ENCODE measurements around the gene RGS19.

Gene RGS19

DNA sequence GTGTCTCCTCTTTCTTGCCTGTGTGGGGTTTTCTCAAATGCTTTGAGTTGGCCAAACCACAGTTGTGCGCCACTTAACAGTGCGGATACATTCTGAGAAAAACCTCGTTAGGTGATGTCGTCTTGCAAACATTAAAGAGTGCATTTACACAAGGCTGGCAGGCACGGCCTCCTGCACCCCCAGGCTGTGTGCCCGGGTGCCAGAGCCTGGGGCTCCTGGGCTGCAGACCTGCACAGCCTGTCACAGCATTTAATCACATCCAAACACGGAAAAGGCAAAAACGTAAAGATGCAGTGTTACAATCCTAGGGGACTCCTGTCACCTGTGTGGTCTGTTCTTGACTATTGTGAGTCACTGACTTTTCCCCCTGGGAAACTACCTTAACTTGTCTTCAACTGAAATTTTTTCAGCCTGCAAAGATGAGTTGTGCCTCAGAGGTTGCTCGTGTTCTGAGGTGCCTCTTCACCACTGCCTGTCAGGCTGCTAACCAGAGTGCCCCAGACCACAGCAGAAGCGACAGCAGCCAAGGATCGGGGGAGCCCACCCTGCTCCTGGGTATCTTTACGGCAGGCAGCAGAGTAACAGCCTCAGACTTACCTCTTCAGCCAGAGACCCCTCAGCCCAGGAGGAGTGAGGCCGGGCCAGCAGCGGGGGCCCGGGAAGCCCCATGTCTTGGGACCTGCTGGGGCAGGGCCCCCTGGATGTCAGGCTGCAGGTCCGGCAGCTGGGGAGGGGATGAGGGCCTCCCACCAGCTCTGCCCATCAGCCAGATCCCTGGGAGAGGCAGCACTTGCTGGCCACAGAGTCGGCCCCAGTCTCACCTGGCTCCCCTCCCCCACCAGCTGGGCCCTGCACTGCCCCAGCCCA, 44.0 kb downstream of the RGS19 start:
- no peak for DNase-seq (ENCODE audit: low read depth in 3 of 3)

- DNase-seq (ENCODE audit: low read depth in 3 of 3): no peak
Measured at GRCh38 chr20:64033981-64034493, 45.3 kb downstream of the RGS19 start.

DNA sequence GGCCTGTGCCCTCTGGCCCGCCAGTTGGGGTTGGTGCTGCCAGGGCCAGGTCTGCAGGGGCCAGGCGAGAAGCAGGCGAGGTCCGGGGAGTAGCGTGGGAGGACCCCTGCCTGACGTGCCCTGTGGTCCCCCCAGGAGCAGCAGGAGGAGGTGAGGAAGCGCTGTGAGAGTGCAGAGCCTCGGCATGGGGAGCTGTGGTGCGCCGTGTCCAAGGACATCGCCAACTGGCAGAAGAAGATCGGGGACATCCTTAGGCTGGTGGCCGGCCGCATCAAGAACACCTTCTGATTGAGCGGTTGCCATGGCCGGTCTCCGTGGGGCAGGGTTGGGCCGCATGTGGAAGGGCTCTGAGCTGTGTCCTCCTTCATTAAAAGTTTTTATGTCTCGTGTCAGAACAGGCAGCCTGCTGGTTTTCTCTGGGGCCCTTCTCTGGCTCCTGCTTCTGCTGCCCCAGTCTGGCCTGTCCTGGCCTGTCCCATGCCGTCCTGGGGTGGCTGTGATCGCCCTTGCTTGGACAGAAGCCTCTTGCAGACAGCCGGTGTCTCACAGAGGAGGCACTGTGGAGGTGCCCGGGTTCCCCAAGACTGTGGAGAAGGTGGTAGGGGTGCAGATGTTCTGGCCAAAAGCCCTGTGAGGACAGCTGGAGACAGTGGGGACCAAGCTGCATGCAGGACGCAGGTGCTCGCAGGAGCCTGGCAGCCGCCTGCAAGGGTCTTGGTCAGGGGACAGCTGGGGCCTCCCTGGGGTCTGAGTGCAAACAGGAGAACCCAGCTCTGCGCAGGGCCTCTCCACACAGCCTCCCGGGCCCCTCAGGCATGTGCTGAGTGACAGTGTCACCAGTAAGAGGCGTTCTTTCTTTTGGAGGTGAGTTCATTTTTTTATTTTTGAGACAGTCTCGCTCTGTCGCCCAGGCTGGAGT, 46.4 kb downstream of the RGS19 start:
- DNase-seq (ENCODE audit: low read depth in 3 of 3): no peak

DNA sequence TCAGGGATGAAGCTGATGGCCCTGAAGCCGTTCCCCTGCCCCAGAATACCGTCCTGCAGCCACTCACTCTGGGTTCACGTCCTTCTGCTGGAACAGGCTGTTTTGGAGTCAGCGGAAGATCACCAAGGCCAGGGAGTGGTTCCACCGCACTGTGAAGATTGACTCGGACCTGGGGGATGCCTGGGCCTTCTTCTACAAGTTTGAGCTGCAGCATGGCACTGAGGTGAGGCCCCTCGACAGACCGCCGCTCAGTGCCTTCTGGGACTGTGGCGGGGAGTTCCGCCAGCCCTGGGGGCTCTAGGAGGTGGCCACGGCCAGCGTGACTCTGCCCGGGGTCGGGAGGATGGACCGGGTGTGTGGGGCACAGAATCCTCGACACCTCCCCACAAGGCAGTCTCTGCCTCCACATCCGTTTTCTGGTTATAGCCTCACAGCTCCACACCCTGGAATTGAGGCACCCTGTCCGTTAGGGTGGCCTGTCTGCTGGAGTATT, 47.5 kb downstream of the RGS19 start:
- no peak for DNase-seq (ENCODE audit: low read depth in 3 of 3)

GRCh38 chr20:64030371-64031134, 48.8 kb downstream of the RGS19 start:
- no peak for DNase-seq (ENCODE audit: low read depth in 3 of 3)

DNA sequence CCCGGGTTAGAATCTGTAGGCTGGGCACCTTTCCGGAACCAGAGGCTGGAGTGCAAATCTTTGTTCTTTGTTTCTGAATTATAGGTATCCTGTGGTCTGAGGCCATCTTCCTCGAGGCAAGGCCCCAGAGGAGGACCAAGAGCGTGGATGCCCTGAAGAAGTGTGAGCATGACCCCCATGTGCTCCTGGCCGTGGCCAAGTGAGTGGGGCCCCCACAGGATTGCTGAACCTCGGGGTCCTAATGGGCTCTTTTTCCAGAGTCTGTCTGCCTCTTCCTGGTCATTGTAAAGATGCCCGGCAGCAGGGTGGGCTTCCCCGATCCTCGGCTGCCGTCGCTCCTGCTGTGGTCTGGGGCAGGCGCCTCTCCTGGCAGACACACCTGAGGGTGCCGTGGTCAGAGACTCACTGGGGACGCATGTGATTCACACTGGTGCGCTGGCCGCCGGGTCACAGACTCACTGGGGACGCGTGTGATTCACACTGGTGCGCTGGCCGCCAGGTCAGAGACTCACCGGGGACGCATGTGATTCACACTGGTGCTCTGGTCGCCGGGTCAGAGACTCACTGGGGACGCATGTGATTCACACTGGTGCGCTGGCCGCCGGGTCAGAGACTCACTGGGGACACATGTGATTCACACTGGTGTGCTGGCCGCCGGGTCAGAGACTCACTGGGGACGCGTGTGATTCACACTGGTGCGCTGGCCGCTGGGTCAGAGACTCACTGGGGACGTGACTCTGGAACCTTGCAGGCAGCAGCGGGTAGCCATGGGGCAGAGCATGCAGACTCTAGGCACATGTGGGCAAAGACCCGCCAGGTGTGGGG, 49.8 kb downstream of the RGS19 start:
- no peak for DNase-seq (ENCODE audit: low read depth in 3 of 3)

GRCh38 chr20:64027981-64028685, 51.2 kb downstream of the RGS19 start:
- DNase-seq (ENCODE audit: low read depth in 3 of 3): no peak

DNA sequence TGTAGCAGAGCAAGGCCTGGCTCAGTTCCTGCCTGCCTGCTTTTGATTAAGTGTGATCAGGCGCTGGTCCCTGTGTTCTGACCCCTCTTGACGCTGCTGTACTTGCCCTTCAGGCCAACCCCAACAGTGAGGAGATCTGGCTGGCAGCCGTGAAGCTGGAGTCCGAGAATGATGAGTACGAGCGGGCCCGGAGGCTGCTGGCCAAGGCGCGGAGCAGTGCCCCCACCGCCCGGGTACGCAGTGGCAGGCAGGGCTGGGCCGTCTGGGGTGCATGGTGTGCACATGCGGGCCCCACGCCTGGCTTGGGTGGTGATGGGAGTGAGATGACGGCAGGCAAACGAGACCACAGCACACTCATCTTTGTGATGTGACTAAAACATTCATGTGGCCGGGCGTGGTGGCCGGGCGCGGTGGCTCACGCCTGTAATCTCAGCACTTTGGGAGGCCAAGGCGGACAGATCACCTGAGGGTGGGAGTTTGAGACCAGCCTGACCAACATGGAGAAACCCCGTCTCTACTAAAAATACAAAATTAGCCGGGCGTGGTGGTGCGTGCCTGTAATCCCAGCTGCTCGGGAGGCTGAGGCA, 53.4 kb downstream of the RGS19 start:
- no peak for DNase-seq (ENCODE audit: low read depth in 3 of 3)

DNA sequence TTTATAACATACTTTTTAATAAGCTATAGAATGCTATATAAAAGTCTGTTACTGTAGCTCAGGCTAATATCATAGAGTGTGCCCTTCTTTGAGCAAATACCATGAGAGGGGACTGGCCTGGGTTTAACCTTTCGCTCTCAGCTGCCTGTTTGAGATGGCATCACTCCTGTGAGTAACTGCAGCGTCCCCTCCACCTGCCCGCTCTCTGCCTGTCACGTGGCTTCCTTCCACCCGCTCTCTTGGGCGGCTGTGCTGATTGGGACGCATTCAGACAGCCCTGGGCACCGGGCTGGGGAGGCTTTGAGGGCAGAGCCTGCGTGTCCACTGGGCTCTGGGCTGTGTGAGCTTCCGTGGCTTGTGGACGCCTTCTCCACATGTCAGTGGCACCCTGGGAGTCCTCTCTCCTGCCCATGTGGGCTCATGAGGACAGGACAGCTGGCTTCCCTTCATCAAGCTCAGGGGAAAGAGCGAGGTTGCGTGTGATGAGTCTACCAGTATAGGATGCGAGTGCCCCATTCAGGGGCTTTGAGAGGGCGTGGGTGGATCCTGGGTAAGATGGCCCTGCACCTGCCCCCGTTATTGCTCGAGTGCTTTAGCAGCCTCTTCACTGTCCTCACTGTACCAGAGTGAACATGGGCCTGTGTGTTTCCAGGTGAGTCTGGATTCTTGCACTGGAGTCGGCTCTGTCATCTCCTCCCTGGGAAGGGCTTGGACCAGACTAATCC, 54.1 kb downstream of the RGS19 start:
- DNase-seq (ENCODE audit: low read depth in 3 of 3): no peak

DNA sequence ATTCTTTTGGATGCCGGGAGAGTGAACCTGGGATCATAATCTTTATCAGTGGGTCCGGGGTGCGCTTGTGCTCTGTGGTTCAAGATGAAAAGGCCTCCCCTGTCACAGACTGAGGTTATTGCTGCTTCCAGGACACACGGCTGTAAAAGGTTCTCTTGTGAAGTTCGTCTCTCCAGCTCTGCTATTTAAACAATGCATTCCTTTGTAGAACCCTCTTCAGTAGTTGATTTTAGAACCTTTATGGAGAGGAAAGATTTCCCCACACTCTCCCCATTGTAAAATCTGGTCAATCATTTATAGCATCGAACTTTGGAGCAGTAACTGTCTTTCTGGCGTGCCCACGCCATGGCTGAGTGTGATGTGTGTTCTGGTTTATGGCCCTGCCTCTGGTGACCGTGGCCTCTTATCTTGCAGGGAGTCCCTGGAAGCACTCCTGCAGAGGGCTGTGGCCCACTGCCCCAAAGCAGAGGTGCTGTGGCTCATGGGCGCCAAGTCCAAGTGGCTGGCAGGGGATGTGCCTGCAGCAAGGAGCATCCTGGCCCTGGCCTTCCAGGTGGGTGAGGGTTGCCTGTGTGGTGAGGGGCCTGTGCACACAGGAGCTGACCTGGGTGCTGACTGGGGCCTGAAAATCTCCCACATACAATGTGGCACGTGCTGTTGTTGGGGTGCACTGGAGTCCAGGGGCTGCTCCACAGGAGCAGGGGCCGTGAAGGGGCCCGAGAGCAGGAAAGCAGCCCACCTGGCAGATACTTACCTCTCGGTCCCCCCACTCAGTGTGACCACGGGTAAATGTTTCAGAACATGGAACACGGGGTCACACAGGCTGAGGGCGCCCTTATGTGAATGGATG, 55.0 kb downstream of the RGS19 start:
- DNase-seq (ENCODE audit: low read depth in 3 of 3): no peak

- no peak for DNase-seq (ENCODE audit: low read depth in 3 of 3)
Measured at GRCh38 chr20:64023361-64024140, 55.8 kb downstream of the RGS19 start.

Measured in stimulated activated CD4-positive, alpha-beta T cell treated with anti-CD3 and anti-CD28 coated beads, TNF-alpha, amount 100 ng/mL, for 24 hours (primary cell).